ENCODE measurements around the gene ACTR1B. TPM values are rescaled to one million over a fixed set of nuclear protein-coding genes. Genes with fewer than 3 reads are reported as not detected.

ACTR1B gene
- total RNA-seq, 2 experiments from 2014 or later = 68.2 to 71.2 TPM

- H3K4me3 ChIP-seq (ENCODE audit: low read depth, low read length, poor library complexity, severe bottlenecking) = peak overlapping the region; percentile 90
- POLR2A ChIA-PET = interaction anchor here (0.9 to 4.1 kb wide), 7 partner anchors 8 to 266 kb away, joined by 3 to 44 read pairs (median 3); partner anchors contain the start of genes ANKRD36B and COX5B
- TSS peak; percentile 92 for BruUV-seq (replicated peaks)
- H2AFZ ChIP-seq (ENCODE audit: low read length) = peak overlapping the region; percentile 89
- TF ChIP-seq EZH2phosphoT487 (IDR thresholded peaks at IDR 0.05; ENCODE audit: borderline replicate concordance, low read depth, low read length) (no peak), CTCF (conservative IDR thresholded peaks at IDR 0.05; ENCODE audit: low read length) (no peak; the same call in 1 of the 2 replicates)
- CTCF ChIA-PET (ENCODE audit: unreplicated experiment) = interaction anchor here (0.7 to 1.5 kb wide), 2 partner anchors 19 to 34 kb away, joined by 3 to 4 read pairs; partner anchors contain the start of gene COX5B
- intact Hi-C loops (cut with micrococcal nuclease; ENCODE audit: unreplicated experiment) = loop anchor here (1.0 to 2.0 kb wide), 3 partner anchors 19 to 74 kb away; no protein-coding TSS in a partner anchor
- DNase-seq (ENCODE audit: low spot score) = no peak
- H3K27ac ChIP-seq (ENCODE audit: low read depth, low read length, poor library complexity, severe bottlenecking) = peak overlapping the region; percentile 69
- H3K4me2 ChIP-seq (ENCODE audit: low read length) = peak overlapping the region; percentile 68
- H3K36me3 ChIP-seq (ENCODE audit: insufficient read depth, low read length) = peaks cover 10% of the 10 kb centered on the region; the same call in 1 of the 2 replicates
- peaks cover 20% of the 10 kb centered on the region for H3K4me1 ChIP-seq (ENCODE audit: insufficient read depth, low read length, poor library complexity, severe bottlenecking)
- no peaks in the 10 kb centered on the region for H3K9me2 ChIP-seq (ENCODE audit: insufficient read depth, low read length)
- no peaks in the 10 kb centered on the region for H4K20me1 ChIP-seq (ENCODE audit: insufficient read depth, low read length)
- peaks cover 21% of the 10 kb centered on the region; the same call in 1 of the 2 replicates for H3K79me2 ChIP-seq (ENCODE audit: insufficient read depth, low read depth, low read length)
- H3K9me3 ChIP-seq (ENCODE audit: low read length) = no peaks in the 10 kb centered on the region
Observed at GRCh38 chr2:97664636-97664970, 759 bp upstream of the ACTR1B start.

GRCh38 chr2:97663626-97663961, 250 bp downstream of the ACTR1B start:
- H3K9me3 ChIP-seq (ENCODE audit: low read length) = no peaks in the 10 kb centered on the region
- H3K36me3 ChIP-seq (ENCODE audit: insufficient read depth, low read length) = peaks cover 19% of the 10 kb centered on the region; the same call in 1 of the 2 replicates
- intact Hi-C loops (cut with micrococcal nuclease; ENCODE audit: unreplicated experiment) = no loop called here
- peak overlapping the region; percentile 90 for H3K4me3 ChIP-seq (ENCODE audit: low read depth, low read length, poor library complexity, severe bottlenecking)
- TF ChIP-seq EZH2phosphoT487 (IDR thresholded peaks at IDR 0.05; ENCODE audit: borderline replicate concordance, low read depth, low read length) (no peak), CTCF (conservative IDR thresholded peaks at IDR 0.05; ENCODE audit: low read length) (no peak)
- ChIA-PET POLR2A (interaction anchor here (0.9 to 4.1 kb wide), 4 partner anchors 9 to 267 kb away, joined by 3 to 44 read pairs (median 3); partner anchors contain the start of genes ANKRD36B and COX5B), CTCF (ENCODE audit: unreplicated experiment) (interaction anchor here (1.5 kb wide), 1 partner anchor 18 kb away, joined by 4 read pairs; the partner anchor contains the start of gene COX5B)
- H2AFZ ChIP-seq (ENCODE audit: low read length) = peak overlapping the region; percentile 2; the same call in 1 of the 2 replicates
- no peak for DNase-seq (ENCODE audit: low spot score)
- BruUV-seq (replicated peaks) = no TSS peak
- no peaks in the 10 kb centered on the region for H3K9me2 ChIP-seq (ENCODE audit: insufficient read depth, low read length)
- peaks cover 21% of the 10 kb centered on the region; the same call in 1 of the 2 replicates for H3K79me2 ChIP-seq (ENCODE audit: insufficient read depth, low read depth, low read length)
- H3K27ac ChIP-seq (ENCODE audit: low read depth, low read length, poor library complexity, severe bottlenecking) = peak overlapping the region; percentile 40
- no peaks in the 10 kb centered on the region for H4K20me1 ChIP-seq (ENCODE audit: insufficient read depth, low read length)
- H3K4me1 ChIP-seq (ENCODE audit: insufficient read depth, low read length, poor library complexity, severe bottlenecking) = peaks cover 16% of the 10 kb centered on the region
- H3K4me2 ChIP-seq (ENCODE audit: low read length) = peak overlapping the region; percentile 93

Measured in OCI-LY7 (cell line).